Measurements from ENCODE around the gene PRSS57.
A peak's percentile ranks its signal among the peaks of the same experiment; 100 is the strongest.

The PRSS57 gene

DNA sequence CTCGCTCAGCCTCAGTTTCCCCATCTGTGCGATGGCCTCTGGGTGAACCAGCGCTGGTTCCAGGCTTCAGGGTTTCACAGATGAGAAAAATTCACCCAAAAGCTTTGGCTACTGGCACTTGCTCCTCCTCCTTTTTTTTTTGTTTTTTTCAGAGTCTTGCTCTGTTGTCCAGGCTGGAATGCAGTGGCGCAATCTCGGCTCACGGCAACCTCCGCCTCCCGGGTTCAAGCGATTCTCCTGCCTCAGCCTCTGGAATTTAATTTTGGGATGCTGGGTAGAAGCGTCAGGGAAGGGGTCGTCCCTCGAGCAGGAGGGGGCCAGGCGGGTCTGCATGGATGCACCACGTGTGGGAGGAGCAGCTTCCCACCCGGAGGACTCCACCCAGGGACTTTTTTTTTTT, 7.0 kb downstream of the PRSS57 start:
- TF ChIP-seq, protein P1, sequence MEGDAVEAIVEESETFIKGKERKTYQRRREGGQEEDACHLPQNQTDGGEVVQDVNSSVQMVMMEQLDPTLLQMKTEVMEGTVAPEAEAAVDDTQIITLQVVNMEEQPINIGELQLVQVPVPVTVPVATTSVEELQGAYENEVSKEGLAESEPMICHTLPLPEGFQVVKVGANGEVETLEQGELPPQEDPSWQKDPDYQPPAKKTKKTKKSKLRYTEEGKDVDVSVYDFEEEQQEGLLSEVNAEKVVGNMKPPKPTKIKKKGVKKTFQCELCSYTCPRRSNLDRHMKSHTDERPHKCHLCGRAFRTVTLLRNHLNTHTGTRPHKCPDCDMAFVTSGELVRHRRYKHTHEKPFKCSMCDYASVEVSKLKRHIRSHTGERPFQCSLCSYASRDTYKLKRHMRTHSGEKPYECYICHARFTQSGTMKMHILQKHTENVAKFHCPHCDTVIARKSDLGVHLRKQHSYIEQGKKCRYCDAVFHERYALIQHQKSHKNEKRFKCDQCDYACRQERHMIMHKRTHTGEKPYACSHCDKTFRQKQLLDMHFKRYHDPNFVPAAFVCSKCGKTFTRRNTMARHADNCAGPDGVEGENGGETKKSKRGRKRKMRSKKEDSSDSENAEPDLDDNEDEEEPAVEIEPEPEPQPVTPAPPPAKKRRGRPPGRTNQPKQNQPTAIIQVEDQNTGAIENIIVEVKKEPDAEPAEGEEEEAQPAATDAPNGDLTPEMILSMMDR (IDR thresholded peaks at IDR 0.05; ENCODE audit: control insufficient read depth, extremely low read depth, insufficient read depth), result no peak
- H3K4me3 ChIP-seq (ENCODE audit: low read depth, low read length), result no peak overlapping the region
- DNase-seq (ENCODE audit: low read depth), result no peak

DNA sequence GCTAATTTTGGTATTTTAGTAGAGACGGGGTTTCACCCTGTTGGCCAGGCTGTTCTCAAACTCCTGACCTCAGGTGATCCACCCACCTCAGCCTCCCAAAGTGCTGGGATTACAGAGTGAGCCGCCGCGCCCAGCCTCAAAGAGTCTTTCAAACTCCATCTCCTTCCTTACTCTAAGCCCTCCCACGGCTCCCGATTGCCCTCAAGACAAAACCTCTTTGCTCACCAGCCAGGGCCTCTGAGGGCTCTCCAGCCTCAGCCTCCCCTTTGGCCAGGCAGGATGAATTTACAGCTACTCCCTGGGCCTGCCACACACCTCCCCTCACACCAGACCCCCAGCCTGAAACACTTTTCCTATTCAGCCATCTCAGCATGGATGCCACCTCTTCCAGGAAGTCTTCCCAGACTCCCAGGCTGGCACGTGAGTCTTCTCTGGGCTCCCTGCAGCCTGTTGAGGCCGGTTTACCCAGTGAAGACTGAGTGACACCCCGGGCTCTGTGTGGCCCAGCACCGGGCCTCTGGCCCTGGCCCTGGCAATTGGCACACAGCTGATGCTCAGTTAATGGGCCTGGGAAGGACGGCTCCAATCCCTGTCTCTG, 7.6 kb downstream of the PRSS57 start:
- DNase-seq (ENCODE audit: low read depth), result no peak
- no peak overlapping the region for H3K4me3 ChIP-seq (ENCODE audit: low read depth, low read length)
- TF ChIP-seq, protein P1 (IDR thresholded peaks at IDR 0.05; ENCODE audit: control insufficient read depth, extremely low read depth, insufficient read depth), result no peak

DNA sequence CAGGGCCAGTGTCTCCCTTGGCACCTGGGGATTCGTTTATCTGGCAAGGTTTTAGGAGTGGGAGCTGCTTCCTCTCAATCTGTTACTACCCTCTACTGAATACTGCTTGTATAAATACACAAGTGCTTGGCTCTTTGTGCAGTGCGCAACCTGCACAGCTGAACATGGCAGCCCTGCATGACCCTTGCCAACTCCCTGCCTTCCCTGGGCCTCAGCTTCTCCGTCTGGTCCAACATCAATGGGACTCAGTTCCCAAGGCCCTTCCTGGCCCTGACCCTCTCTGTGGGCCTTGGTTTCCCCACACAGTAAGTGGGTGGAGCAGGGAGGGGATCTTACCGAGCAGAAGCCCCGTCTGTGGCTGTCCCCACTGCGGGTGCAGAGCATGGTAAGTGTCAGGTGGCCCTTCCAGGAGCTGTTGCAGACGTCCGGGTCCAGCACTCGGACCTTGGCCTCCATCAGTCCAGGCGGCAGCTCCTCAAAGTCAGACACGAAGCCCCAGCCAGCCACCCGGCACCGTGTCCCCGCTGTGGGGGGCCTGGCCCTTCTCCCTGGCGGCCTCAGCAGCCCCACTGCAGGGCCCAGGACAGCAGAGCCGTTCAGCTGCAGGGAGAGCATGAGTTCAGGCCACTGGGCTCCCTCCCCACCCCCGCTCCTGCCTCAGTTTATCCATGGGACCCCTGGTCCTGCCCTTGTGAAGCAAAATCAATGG, 8.5 kb downstream of the PRSS57 start:
- TF ChIP-seq, protein P1 (IDR thresholded peaks at IDR 0.05; ENCODE audit: control insufficient read depth, extremely low read depth, insufficient read depth), result no peak
- no peak for DNase-seq (ENCODE audit: low read depth)
- H3K4me3 ChIP-seq (ENCODE audit: low read depth, low read length), result no peak overlapping the region

DNA sequence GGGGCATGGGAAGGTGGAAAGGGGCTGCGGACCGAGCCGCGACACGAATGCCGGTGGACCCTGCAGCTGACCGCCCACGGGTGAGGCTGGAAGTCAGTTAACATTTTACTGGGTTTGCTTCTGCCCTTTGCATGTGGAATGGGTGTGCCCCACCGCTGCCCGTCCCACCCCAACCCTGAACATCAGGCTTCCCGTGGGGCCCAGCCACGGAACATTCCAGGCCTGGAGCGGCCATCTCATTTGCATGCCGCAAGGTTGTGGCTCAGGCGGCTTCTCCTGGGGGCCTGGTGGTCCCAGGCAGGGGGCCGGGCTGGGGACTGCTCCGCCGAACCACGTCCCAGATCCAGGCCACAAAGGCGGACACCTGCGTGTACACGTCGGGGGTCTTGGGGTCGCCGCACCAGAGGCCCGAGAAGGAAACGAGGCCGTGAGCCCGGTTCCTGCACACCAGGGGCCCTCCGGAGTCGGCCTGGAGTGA, 9.8 kb downstream of the PRSS57 start:
- no peak overlapping the region for H3K4me3 ChIP-seq (ENCODE audit: low read depth, low read length)
- TF ChIP-seq, protein P1 (IDR thresholded peaks at IDR 0.05; ENCODE audit: control insufficient read depth, extremely low read depth, insufficient read depth), result no peak
- DNase-seq (ENCODE audit: low read depth), result no peak

DNA sequence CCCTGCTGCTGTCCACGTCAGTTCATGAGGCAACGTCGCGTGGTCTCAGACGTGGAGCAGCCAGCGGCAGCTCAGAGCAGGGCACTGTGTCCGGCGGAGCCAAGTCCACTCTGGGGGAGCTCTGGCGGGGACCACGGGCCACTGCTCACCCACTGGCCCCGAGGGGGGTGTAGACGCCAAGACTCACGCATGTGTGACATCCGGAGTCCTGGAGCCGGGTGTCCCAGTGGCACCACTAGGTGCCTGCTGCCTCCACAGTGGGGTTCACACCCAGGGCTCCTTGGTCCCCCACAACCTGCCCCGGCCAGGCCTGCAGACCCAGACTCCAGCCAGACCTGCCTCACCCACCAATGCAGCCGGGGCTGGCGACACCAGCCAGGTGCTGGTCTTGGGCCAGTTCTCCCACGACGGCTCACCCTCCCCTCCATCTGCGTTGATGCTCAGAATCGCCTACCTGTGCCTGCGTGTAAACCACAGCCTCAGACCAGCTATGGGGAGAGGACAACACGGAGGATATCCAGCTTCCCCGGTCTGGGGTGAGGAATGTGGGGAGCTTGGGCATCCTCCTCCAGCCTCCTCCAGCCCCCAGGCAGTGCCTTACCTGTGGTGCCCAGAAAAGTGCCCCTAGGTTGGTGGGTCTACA, 12.5 kb downstream of the PRSS57 start:
- H3K4me3 ChIP-seq (ENCODE audit: low read depth, low read length), result no peak overlapping the region
- DNase-seq (ENCODE audit: low read depth), result no peak
- TF ChIP-seq, protein P1 (IDR thresholded peaks at IDR 0.05; ENCODE audit: control insufficient read depth, extremely low read depth, insufficient read depth), result no peak

DNA sequence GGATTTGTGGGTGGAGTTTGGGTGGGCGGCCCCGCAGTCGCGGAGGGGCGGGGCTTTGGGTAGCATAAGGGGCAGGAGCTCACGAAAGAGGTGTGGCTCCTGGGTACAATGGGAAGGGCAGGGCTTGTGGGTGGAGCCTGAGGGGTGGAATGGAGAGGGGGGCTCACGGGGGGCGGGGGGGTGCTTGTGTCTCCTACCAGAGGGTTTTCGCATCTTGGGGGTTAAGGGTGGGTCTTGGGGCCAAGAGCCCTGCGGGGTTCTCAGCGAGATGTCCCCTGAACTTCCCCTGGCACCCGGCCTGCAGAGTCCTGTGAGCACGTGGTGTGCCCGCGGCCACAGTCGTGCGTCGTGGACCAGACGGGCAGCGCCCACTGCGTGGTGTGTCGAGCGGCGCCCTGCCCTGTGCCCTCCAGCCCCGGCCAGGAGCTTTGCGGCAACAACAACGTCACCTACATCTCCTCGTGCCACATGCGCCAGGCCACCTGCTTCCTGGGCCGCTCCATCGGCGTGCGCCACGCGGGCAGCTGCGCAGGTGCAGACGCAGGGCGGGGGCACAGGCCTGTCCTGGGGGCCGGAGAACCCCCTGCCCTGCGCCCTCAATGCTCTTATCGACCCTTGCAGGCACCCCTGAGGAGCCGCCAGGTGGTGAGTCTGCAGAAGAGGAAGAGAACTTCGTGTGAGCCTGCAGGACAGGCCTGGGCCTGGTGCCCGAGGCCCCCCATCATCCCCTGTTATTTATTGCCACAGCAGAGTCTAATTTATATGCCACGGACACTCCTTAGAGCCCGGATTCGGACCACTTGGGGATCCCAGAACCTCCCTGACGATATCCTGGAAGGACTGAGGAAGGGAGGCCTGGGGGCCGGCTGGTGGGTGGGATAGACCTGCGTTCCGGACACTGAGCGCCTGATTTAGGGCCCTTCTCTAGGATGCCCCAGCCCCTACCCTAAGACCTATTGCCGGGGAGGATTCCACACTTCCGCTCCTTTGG, 13.9 kb downstream of the PRSS57 start:
- peak; percentile 72 for DNase-seq (ENCODE audit: low read depth)
- peak overlapping the region; percentile 61 for H3K4me3 ChIP-seq (ENCODE audit: low read depth, low read length)
- TF ChIP-seq, protein P1 (IDR thresholded peaks at IDR 0.05; ENCODE audit: control insufficient read depth, extremely low read depth, insufficient read depth), result no peak

All from LNCaP clone FGC (cell line).